Vagina (tissue), 2 donors: ENCODE results near the gene YAP1. TPM values are rescaled to one million over a fixed set of nuclear protein-coding genes. Genes with fewer than 3 reads are reported as not detected.
A peak's percentile ranks its signal among the peaks of the same experiment; 100 is the strongest.

Experiments
- DNase-seq, 2 donors: peaks; one replicate each; pipeline ENCODE4 v3.0.0-alpha.2; 2017; ENCODE audit errors: extremely low spot score in 2 of 2
- H3K27ac ChIP-seq: fragments of 200-600 bp; sonication (generic); one replicate; pipeline ENCODE4 v1.5.1; 2019
- H3K27me3 ChIP-seq: fragments of 200-600 bp; sonication (generic); one replicate; pipeline ENCODE4 v1.5.1; 2019
- H3K36me3 ChIP-seq, 2 donors: fragments of 200-600 bp; sonication (generic); one replicate each; pipeline ENCODE4 v1.5.1; 2017 to 2019
- H3K4me1 ChIP-seq: fragments of 200-600 bp; sonication (generic); one replicate; pipeline ENCODE4 v1.5.1; 2019
- H3K4me3 ChIP-seq, 2 donors: fragments of 200-600 bp; sonication (generic); 1 replicate in 1 of 2; 2 replicates in 1 of 2; pipeline ENCODE4 v1.5.1; 2016 to 2019
- H3K9me3 ChIP-seq: fragments of 200-600 bp; sonication (generic); one replicate; pipeline ENCODE4 v1.5.1; 2019
- POLR2A ChIP-seq, 2 donors: fragments of 450-650 bp; IDR thresholded peaks; one replicate each; pipeline ENCODE4 v1.6.1; 2017; ENCODE audit warnings: antibody characterized with exemption in 2 of 2, mild to moderate bottlenecking in 2 of 2, moderate library complexity in 2 of 2
- POLR2AphosphoS5 ChIP-seq, 2 donors: sonication (generic); formaldehyde crosslinking; IDR thresholded peaks; one replicate each; pipeline ENCODE4 v1.9.0; 2017; ENCODE audit warnings: antibody characterized with exemption in 2 of 2, mild to moderate bottlenecking in 2 of 2, low read depth in 1 of 2; ENCODE audit not compliant: insufficient read depth in 1 of 2
- intact Hi-C: fragments of 100-400 bp; cut with DNase I; formaldehyde crosslinking; loops from one replicate; pipeline ENCODE4 v1.15.1; 2023
- total RNA-seq: library from RNA; depleted of rRNA; stranded (reverse); fragments of >200 nt; gene quantifications from one replicate; pipeline ENCODE4 v1.2.3, GENCODE V29; 2016
- TF ChIP-seq, protein P1 (sequence below), 3 experiments: fragments of 450-650 bp in 2 of 3; fragments of 200-600 bp in 1 of 3; sonication (generic) in 1 of 3; IDR thresholded peaks; one replicate each; pipeline ENCODE4 v1.5.1; 2017 to 2019; ENCODE audit warnings: antibody characterized with exemption in 3 of 3, mild to moderate bottlenecking in 2 of 3, moderate library complexity in 2 of 3

YAP1 gene
- total RNA-seq, 1 donor from 2014 or later: 232 TPM

DNA sequence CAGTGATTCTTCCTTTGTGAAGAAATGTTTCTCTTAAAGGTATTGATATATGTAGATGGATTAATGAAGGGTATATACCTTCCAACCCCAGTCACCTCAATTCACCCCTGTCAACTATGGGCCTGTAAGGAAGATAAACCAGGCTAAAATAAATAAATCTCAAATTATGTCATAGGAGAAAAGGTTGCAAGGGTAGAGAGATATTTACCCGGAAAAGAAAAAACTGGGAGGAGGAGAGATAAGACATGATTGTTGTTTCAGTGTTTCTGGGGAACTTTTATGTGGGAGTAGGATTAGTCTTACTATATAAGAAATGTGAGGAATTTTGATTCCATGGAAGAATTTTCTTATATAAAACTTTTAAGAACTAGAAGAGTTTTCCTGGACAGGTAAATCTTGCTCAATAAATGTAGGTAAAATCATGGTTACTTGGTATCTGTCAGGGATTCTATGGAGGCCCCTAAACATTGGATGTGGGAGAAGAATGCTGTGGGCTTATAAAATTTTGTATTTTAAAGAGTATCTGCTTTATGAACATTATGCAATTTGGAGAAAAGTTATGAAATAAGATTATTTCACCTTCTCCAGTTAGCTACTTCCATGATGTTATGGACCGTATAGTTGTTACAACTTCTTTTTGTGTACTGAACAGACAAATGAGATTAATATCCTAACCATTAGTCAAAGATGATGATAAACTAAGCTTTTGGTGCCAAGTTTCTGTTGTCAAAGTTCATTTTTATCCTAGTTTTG, 6.4 kb downstream of the YAP1 start:
- Histone ChIP-seq H3K9me3 (no peaks in the 10 kb centered on the region), H3K4me3 (no peak overlapping the region), H3K27ac (no peak overlapping the region), H3K4me1 (peaks cover 88% of the 10 kb centered on the region), H3K27me3 (no peaks in the 10 kb centered on the region), H3K36me3 (no peaks in the 10 kb centered on the region)
- no peak for DNase-seq
- intact Hi-C loops: no loop called here
- TF ChIP-seq POLR2AphosphoS5 (IDR thresholded peaks at IDR 0.05; ENCODE audit: insufficient read depth in 1 of 2, low read depth in 1 of 2) (no peak), POLR2A (IDR thresholded peaks at IDR 0.05) (no peak)
- TF ChIP-seq, protein P1, sequence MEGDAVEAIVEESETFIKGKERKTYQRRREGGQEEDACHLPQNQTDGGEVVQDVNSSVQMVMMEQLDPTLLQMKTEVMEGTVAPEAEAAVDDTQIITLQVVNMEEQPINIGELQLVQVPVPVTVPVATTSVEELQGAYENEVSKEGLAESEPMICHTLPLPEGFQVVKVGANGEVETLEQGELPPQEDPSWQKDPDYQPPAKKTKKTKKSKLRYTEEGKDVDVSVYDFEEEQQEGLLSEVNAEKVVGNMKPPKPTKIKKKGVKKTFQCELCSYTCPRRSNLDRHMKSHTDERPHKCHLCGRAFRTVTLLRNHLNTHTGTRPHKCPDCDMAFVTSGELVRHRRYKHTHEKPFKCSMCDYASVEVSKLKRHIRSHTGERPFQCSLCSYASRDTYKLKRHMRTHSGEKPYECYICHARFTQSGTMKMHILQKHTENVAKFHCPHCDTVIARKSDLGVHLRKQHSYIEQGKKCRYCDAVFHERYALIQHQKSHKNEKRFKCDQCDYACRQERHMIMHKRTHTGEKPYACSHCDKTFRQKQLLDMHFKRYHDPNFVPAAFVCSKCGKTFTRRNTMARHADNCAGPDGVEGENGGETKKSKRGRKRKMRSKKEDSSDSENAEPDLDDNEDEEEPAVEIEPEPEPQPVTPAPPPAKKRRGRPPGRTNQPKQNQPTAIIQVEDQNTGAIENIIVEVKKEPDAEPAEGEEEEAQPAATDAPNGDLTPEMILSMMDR (IDR thresholded peaks at IDR 0.05): no peak

DNA sequence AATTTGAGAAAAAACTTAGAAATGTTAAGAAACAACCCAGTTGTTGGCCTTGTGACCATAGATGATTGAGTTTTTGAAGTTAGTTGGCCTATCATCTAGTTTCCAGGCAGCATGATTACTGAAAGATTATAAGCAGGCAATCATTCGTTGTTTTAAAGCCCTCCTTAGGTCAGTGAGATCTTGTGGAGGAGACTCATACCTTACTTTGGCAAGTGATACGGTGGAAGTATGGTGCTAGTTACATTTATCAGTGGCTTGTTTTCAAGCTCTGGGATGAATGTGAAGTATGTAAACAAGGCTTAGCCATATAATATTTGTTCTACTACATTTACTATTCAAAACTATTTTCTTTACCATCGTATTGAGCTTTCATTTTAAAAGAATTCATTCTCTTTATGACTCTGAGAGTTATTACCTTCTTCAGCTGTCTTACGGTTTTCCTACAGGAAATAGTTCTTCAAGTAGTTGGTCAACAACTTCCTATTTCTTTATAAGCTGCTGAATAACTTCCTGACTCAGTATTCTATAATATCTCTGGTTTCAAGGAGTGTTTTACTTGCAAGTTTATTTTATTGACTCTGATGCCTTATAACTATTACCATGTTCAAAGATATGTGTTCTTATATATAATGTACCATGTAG, 7.3 kb downstream of the YAP1 start:
- intact Hi-C loops: no loop called here
- H3K9me3 ChIP-seq: no peaks in the 10 kb centered on the region
- no peak overlapping the region for H3K27ac ChIP-seq
- TF ChIP-seq POLR2AphosphoS5 (IDR thresholded peaks at IDR 0.05; ENCODE audit: insufficient read depth in 1 of 2, low read depth in 1 of 2): no peak
- TF ChIP-seq, protein P1 (IDR thresholded peaks at IDR 0.05): no peak
- TF ChIP-seq POLR2A (IDR thresholded peaks at IDR 0.05): no peak
- H3K4me1 ChIP-seq: peaks cover 88% of the 10 kb centered on the region
- H3K4me3 ChIP-seq: no peak overlapping the region
- H3K27me3 ChIP-seq: no peaks in the 10 kb centered on the region
- H3K36me3 ChIP-seq: no peaks in the 10 kb centered on the region
- no peak for DNase-seq

DNA sequence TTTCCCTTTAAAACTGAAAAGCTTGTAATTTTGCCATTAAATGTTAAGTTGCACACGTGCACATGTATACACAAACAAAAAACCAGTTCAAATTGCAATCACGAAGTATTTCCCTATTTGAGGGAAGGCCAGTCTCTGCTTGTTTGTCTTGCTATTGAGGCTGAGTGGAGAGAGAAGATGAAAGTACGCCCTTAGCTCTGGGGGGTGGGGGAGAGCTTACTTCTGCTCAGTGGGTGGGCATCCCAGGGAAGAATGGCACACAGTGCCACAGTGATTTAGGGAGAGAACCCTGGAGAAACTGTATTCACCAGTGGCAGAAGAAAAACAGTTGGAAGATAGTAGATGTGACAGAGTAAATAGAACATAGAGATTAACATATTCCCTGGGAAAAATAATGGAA, 8.7 kb downstream of the YAP1 start:
- intact Hi-C loops: no loop called here
- TF ChIP-seq, protein P1 (IDR thresholded peaks at IDR 0.05): no peak
- no peak for TF ChIP-seq POLR2AphosphoS5 (IDR thresholded peaks at IDR 0.05; ENCODE audit: insufficient read depth in 1 of 2, low read depth in 1 of 2)
- no peak for TF ChIP-seq POLR2A (IDR thresholded peaks at IDR 0.05)
- H3K27ac ChIP-seq: peak overlapping the region; percentile 9

DNA sequence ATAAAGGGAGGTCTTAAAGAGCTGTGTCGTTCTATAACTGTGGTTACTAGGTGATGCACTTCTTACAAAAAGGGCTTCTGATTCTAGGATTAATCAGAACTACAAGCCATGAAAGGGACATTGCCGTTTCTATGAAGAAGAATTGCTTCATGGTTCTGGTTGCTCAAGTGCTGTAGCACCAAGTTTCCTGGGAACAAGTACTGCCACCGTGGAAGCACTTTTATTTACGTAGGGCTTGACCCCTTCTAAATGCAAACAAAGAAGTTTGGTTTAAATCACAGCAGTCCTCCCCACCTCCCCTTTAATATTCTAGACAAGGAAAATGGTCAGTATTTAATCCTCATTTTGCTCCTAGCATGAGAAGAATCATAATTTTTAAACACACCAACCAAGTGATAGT, 9.8 kb downstream of the YAP1 start:
- H3K4me1 ChIP-seq: peaks cover 66% of the 10 kb centered on the region
- DNase-seq: no peak
- H3K27ac ChIP-seq: no peak overlapping the region
- TF ChIP-seq POLR2AphosphoS5 (IDR thresholded peaks at IDR 0.05; ENCODE audit: insufficient read depth in 1 of 2, low read depth in 1 of 2): no peak
- TF ChIP-seq, protein P1 (IDR thresholded peaks at IDR 0.05): no peak
- TF ChIP-seq POLR2A (IDR thresholded peaks at IDR 0.05): no peak
- H3K4me3 ChIP-seq: no peak overlapping the region
- H3K9me3 ChIP-seq: no peaks in the 10 kb centered on the region
- intact Hi-C loops: loop anchor here (10.0 kb wide), 1 partner anchor 55 kb away; no protein-coding TSS in a partner anchor
- no peaks in the 10 kb centered on the region for H3K36me3 ChIP-seq
- no peaks in the 10 kb centered on the region for H3K27me3 ChIP-seq

More for the DNA sequence above, 8.7 kb downstream of the YAP1 start:
- Histone ChIP-seq H3K36me3 (no peaks in the 10 kb centered on the region), H3K27me3 (no peaks in the 10 kb centered on the region), H3K4me1 (peaks cover 74% of the 10 kb centered on the region), H3K4me3 (no peak overlapping the region), H3K9me3 (no peaks in the 10 kb centered on the region)
- DNase-seq: no peak
